CD14-positive monocyte (primary cell): Measurements from ENCODE around the gene DCTN1. TPM values are rescaled to one million over a fixed set of nuclear protein-coding genes. Genes with fewer than 3 reads are reported as not detected.

Experiments used
- DNase-seq, 3 donors: peaks; one replicate each; pipeline ENCODE4 v3.0.0-alpha.2; 2011 to 2022
- H2AFZ ChIP-seq: 2 replicates; pipeline ENCODE4 v1.6.0; 2012; ENCODE audit warnings: mild to moderate bottlenecking, low read depth, low read length, inconsistent platforms; ENCODE audit not compliant: insufficient read depth, poor library complexity, severe bottlenecking
- H3K27ac ChIP-seq, 2 donors: 1 replicate in 1 of 2; 2 replicates in 1 of 2; pipeline ENCODE4 v1.5.1; 2012 to 2013; ENCODE audit warnings: low read length in 2 of 2, control low read depth in 1 of 2, inconsistent platforms in 1 of 2, low read depth in 1 of 2, mild to moderate bottlenecking in 1 of 2
- H3K27me3 ChIP-seq, 2 donors: one replicate each; pipeline versions ENCODE4 v1.6.0 to v1.6.1; 2011 to 2013; ENCODE audit warnings: low read length in 2 of 2; ENCODE audit not compliant: control insufficient read depth in 2 of 2, insufficient read depth in 2 of 2
- H3K36me3 ChIP-seq, 2 donors: replicated peaks in 1 of 2; 1 replicate in 1 of 2; 2 replicates in 1 of 2; pipeline versions ENCODE4 v1.5.1 to v1.6.1; 2012 to 2013; ENCODE audit warnings: low read length in 2 of 2, control low read depth in 1 of 2, inconsistent platforms in 1 of 2, mild to moderate bottlenecking in 1 of 2; ENCODE audit not compliant: insufficient read depth in 2 of 2, control insufficient read depth in 1 of 2
- H3K4me1 ChIP-seq, 2 donors: 1 replicate in 1 of 2; 2 replicates in 1 of 2; pipeline versions ENCODE4 v1.5.1 to v1.6.1; 2012 to 2013; ENCODE audit warnings: low read length in 2 of 2, control low read depth in 1 of 2, inconsistent platforms in 1 of 2, mild to moderate bottlenecking in 1 of 2, moderate library complexity in 1 of 2; ENCODE audit not compliant: insufficient read depth in 2 of 2, control insufficient read depth in 1 of 2
- H3K4me2 ChIP-seq: replicated peaks from 2 replicates; pipeline ENCODE3; 2012; ENCODE audit warnings: low read length, moderate library complexity, mild to moderate bottlenecking; ENCODE audit not compliant: poor library complexity, severe bottlenecking; ENCODE audit errors: extremely low read depth
- H3K4me3 ChIP-seq, 3 experiments: fragments of 200-600 bp in 1 of 3; sonication (generic) in 1 of 3; replicated peaks in 1 of 3; 1 replicate in 2 of 3; 2 replicates in 1 of 3; pipeline ENCODE4 v1.5.1; 2011 to 2013; ENCODE audit warnings: low read length in 3 of 3, mild to moderate bottlenecking in 3 of 3, control low read depth in 2 of 3, low read depth in 2 of 3, inconsistent platforms in 1 of 3, moderate library complexity in 1 of 3
- H3K79me2 ChIP-seq: 2 replicates; pipeline ENCODE4 v1.6.0; 2012; ENCODE audit warnings: mild to moderate bottlenecking, control low read depth, inconsistent platforms, low read length, moderate library complexity; ENCODE audit not compliant: insufficient read depth
- H3K9ac ChIP-seq: 2 replicates; pipeline ENCODE4 v1.6.0; 2017; ENCODE audit warnings: low read length, mild to moderate bottlenecking; ENCODE audit not compliant: insufficient read depth, poor library complexity, severe bottlenecking
- H3K9me3 ChIP-seq, 2 donors: replicated peaks in 1 of 2; 1 replicate in 1 of 2; 2 replicates in 1 of 2; pipeline versions ENCODE4 v1.5.1 to v1.6.1; 2012 to 2013; ENCODE audit warnings: low read length in 2 of 2, control low read depth in 1 of 2; ENCODE audit not compliant: control insufficient read depth in 1 of 2, insufficient read depth in 1 of 2
- H4K20me1 ChIP-seq: 2 replicates; pipeline ENCODE4 v1.6.0; 2012; ENCODE audit warnings: mild to moderate bottlenecking, low read length, control low read depth, moderate library complexity; ENCODE audit not compliant: insufficient read depth
- H3K27ac Mint-ChIP-seq, 7 donors: one replicate each; pipeline ENCODE4 v1.8.0; 2020; ENCODE audit warnings: mild to moderate bottlenecking in 7 of 7, mixed read lengths in 7 of 7, moderate library complexity in 6 of 7, inconsistent platforms in 2 of 7
- H3K27me3 Mint-ChIP-seq, 3 donors: one replicate each; pipeline ENCODE4 v1.8.0; 2021 to 2022; ENCODE audit warnings: low read depth in 3 of 3, mild to moderate bottlenecking in 3 of 3, mixed read lengths in 3 of 3, moderate library complexity in 3 of 3, inconsistent platforms in 1 of 3
- H3K36me3 Mint-ChIP-seq, 2 donors: one replicate each; pipeline ENCODE4 v1.8.0; 2020; ENCODE audit warnings: mixed read lengths in 2 of 2, inconsistent platforms in 1 of 2, mild to moderate bottlenecking in 1 of 2
- H3K4me1 Mint-ChIP-seq: one replicate; pipeline ENCODE4 v1.8.0; 2020; ENCODE audit warnings: mild to moderate bottlenecking, mixed read lengths
- H3K4me3 Mint-ChIP-seq, 2 donors: one replicate each; pipeline ENCODE4 v1.8.0; 2020; ENCODE audit warnings: mild to moderate bottlenecking in 2 of 2, mixed read lengths in 2 of 2, moderate library complexity in 1 of 2
- H3K9me3 Mint-ChIP-seq, 7 donors: one replicate each; pipeline ENCODE4 v1.8.0; 2020 to 2022; ENCODE audit warnings: mixed read lengths in 7 of 7, mild to moderate bottlenecking in 6 of 7, moderate library complexity in 6 of 7, inconsistent platforms in 2 of 7
- WGBS: methylation state at CpG from one replicate; pipeline ENCODE4 v1.1.5; 2013; ENCODE audit warnings: missing lambda C conversion rate; ENCODE audit not compliant: insufficient coverage; 5-methylcytosine and 5-hydroxymethylcytosine counted together
- intact Hi-C, 2 donors: fragments of 100-400 bp; cut with micrococcal nuclease; formaldehyde crosslinking; loops; one replicate each; pipeline versions ENCODE4 v1.15.0 to v1.15.1; 2023
- polyA plus RNA-seq, 3 donors: library from polyadenylated mRNA; depleted of rRNA in 1 of 3; unstranded in 2 of 3; stranded (reverse) in 1 of 3; fragments of 300-500 nt in 2 of 3; fragments of >200 nt in 1 of 3; fragmentation: Illumina TruSeq in 2 of 3; gene quantifications; 1 replicate in 2 of 3; 2 replicates in 1 of 3; pipeline ENCODE4 v1.2.3, GENCODE V29; 2012 to 2021
- TF ChIP-seq, protein P1 (sequence below): fragments of 200-600 bp; IDR thresholded peaks from one replicate; pipeline ENCODE4 v1.8.0; 2022; ENCODE audit warnings: antibody characterized with exemption, mild to moderate bottlenecking

Gene DCTN1
- polyA plus RNA-seq, 3 donors = 27.7 to 45.5 (median 45.5) TPM

DNA sequence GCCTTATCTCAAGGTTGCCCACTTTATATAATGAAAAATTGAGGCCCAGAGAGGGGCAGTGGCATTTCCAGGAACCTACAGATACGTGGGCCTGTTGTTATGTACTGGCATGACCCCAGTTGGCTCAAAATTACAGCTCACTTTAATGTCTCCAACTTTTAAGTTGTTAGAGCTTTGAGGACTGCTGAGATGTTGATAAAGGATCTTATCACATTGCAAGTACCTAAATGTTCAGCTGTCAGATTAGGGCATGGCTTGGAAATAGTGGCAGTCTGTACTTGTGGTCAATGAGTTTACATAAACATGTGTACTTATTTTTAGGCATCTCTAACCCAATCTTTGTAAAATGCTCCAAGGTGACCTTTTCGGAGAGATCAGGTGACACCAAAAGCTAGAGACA lies 51.5 kb downstream of the DCTN1 start:
- WGBS = no CpG with 5 or more reads among the region's 2 CpGs
- no peaks in the 10 kb centered on the region for H3K4me1 ChIP-seq
- no peaks in the 10 kb centered on the region for H3K79me2 ChIP-seq
- no peak overlapping the region for H3K9ac ChIP-seq
- no peaks in the 10 kb centered on the region for H3K9me3 ChIP-seq
- no peak overlapping the region for H3K4me3 ChIP-seq
- no peaks in the 10 kb centered on the region for H4K20me1 ChIP-seq
- Mint-ChIP-seq H3K27me3 (no peaks in the 10 kb centered on the region), H3K36me3 (no peaks in the 10 kb centered on the region), H3K27ac (no peak overlapping the region), H3K4me1 (no peaks in the 10 kb centered on the region), H3K9me3 (no peaks in the 10 kb centered on the region), H3K4me3 (no peak overlapping the region)
- no peak overlapping the region for H2AFZ ChIP-seq
- no peak overlapping the region for H3K27ac ChIP-seq
- H3K36me3 ChIP-seq = no peaks in the 10 kb centered on the region
- no peak for DNase-seq
- intact Hi-C loops = no loop called here
- no peak overlapping the region for H3K4me2 ChIP-seq
- TF ChIP-seq, protein P1, sequence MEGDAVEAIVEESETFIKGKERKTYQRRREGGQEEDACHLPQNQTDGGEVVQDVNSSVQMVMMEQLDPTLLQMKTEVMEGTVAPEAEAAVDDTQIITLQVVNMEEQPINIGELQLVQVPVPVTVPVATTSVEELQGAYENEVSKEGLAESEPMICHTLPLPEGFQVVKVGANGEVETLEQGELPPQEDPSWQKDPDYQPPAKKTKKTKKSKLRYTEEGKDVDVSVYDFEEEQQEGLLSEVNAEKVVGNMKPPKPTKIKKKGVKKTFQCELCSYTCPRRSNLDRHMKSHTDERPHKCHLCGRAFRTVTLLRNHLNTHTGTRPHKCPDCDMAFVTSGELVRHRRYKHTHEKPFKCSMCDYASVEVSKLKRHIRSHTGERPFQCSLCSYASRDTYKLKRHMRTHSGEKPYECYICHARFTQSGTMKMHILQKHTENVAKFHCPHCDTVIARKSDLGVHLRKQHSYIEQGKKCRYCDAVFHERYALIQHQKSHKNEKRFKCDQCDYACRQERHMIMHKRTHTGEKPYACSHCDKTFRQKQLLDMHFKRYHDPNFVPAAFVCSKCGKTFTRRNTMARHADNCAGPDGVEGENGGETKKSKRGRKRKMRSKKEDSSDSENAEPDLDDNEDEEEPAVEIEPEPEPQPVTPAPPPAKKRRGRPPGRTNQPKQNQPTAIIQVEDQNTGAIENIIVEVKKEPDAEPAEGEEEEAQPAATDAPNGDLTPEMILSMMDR = no peak
- H3K27me3 ChIP-seq = no peaks in the 10 kb centered on the region

DNA sequence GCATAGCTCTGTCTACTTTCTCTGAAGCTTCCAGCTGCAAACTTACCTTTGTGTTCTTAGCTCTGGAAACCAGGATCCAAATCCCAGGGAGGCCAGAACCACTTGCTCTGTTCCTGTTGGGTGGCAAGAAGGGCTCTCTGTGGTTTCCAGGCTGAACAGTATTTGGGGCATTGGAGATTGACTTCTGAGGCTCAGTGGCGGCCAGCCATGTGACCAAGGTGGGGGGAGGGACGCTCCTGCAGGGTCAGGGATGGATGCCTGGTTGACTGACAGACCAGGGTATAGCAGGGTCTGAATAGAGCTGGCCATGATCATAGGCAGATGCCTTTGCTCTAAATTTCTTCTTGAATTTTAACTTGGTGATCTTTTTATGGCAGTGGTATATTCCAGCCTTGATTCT lies 52.0 kb downstream of the DCTN1 start:
- Histone ChIP-seq H3K27ac (no peak overlapping the region), H3K4me3 (no peak overlapping the region), H3K4me1 (no peaks in the 10 kb centered on the region), H2AFZ (no peak overlapping the region), H3K4me2 (no peak overlapping the region), H4K20me1 (no peaks in the 10 kb centered on the region), H3K27me3 (no peaks in the 10 kb centered on the region), H3K79me2 (no peaks in the 10 kb centered on the region), H3K9me3 (no peaks in the 10 kb centered on the region), H3K36me3 (no peaks in the 10 kb centered on the region), H3K9ac (no peak overlapping the region)
- Mint-ChIP-seq H3K4me1 (no peaks in the 10 kb centered on the region), H3K27ac (peak overlapping the region in 1 of 7 donors; percentile 51), H3K9me3 (no peaks in the 10 kb centered on the region), H3K36me3 (no peaks in the 10 kb centered on the region), H3K27me3 (no peaks in the 10 kb centered on the region), H3K4me3 (no peak overlapping the region)
- intact Hi-C loops = no loop called here
- DNase-seq = no peak
- 95% methylated on average over 2 of the region's 2 CpGs for WGBS
- TF ChIP-seq, protein P1 = no peak
